ENCODE results near the gene MS4A14.

MS4A14 gene

DNA sequence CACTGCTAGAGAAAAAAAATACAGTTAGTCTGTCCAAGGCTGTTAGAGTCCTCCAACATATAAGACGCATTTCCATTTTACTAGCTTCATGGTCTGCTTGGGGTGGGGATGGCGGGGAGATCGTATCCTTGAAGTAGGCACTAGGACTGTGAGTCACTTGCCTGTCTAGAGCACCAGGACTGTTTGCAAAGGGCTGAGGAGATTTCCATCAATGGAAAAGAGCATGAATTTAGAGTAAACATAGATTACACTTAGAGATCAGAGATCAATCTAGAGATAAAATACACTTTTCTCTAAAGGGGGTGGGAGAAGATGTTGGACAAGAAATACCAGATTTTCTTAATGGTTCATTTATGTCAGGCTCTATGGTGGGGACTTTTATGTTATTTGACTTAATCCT, 19.7 kb upstream of the MS4A14 start:
- no peak overlapping the region for H3K27ac ChIP-seq

DNA sequence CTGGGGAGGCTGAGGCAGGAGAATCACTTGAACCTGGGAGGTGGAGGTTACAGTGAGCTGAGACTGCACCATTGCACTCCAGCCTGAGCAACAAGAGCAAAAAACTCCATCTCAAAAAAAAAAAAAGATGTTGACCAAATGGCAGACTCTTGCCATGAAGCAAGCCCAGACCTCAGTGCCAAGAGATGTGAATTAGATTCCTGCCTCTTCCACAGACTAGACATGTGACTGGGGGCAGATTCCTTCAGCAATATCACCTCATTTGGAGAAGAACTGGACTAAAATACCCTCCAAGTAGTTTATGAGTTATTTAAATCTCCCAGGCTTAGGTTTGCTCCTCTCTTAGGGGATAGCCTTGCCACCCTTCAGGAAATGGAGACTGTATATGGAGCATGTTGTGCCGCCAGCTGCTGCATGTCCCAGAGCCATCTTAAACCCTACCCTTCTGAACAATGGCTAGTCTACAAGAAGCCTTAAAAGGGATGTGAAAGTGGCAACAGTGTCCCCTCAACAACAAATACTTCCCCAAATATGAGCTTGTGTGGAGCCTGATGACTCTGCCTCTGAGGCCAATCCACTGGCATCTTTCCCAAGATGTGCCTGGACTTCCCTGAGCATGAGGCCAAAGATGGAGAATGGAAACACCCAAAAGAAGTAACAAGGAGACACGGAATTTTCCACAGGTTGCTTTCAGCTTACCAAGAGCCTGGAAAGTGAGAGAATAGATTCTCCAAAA, 18.7 kb upstream of the MS4A14 start:
- H3K9me3 ChIP-seq = no peaks in the 10 kb centered on the region
- TF ChIP-seq, protein P1, sequence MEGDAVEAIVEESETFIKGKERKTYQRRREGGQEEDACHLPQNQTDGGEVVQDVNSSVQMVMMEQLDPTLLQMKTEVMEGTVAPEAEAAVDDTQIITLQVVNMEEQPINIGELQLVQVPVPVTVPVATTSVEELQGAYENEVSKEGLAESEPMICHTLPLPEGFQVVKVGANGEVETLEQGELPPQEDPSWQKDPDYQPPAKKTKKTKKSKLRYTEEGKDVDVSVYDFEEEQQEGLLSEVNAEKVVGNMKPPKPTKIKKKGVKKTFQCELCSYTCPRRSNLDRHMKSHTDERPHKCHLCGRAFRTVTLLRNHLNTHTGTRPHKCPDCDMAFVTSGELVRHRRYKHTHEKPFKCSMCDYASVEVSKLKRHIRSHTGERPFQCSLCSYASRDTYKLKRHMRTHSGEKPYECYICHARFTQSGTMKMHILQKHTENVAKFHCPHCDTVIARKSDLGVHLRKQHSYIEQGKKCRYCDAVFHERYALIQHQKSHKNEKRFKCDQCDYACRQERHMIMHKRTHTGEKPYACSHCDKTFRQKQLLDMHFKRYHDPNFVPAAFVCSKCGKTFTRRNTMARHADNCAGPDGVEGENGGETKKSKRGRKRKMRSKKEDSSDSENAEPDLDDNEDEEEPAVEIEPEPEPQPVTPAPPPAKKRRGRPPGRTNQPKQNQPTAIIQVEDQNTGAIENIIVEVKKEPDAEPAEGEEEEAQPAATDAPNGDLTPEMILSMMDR (IDR thresholded peaks at IDR 0.05) = no peak
- no peaks in the 10 kb centered on the region for H3K27me3 ChIP-seq
- H3K27ac ChIP-seq = no peak overlapping the region
- no peaks in the 10 kb centered on the region for H3K4me1 ChIP-seq
- no peaks in the 10 kb centered on the region for H3K36me3 ChIP-seq
- DNase-seq = peak; percentile 75 to 81
- no peak overlapping the region for H3K4me3 ChIP-seq
- intact Hi-C loops (cut with DNase I; ENCODE audit: low total_unique reads) = no loop called here

More for the DNA sequence above, 19.7 kb upstream of the MS4A14 start:
- no peaks in the 10 kb centered on the region for H3K4me1 ChIP-seq
- DNase-seq = no peak
- TF ChIP-seq, protein P1 (IDR thresholded peaks at IDR 0.05) = no peak
- intact Hi-C loops (cut with DNase I; ENCODE audit: low total_unique reads) = no loop called here
- H3K9me3 ChIP-seq = no peaks in the 10 kb centered on the region
- no peak overlapping the region for H3K4me3 ChIP-seq
- H3K36me3 ChIP-seq = no peaks in the 10 kb centered on the region
- H3K27me3 ChIP-seq = no peaks in the 10 kb centered on the region

DNA sequence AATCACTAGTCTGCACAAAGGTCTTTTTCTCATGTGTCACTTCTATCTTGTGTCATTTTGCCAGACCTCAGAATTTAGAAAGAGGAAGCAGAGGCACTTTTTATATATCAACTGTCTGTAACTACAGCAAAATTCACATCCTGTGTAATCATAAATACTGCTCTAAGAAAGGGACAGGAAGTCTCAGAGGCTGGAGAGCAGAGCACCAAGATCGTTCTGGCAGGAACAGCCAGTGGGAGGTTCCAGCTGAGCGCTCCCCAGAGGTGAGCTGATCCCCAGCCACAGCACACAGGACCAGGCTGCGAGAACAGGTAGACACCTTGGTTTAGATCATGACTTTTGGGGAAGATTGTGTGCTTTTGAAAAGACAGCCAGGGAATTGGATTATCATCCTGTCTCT, 17.9 kb upstream of the MS4A14 start, which contains the start of gene MS4A7:
TSS of gene MS4A7 (plus strand) at position 179 of the 400 bp plus-strand sequence. CDS start 4,610 bp downstream, outside the sequence.
- Histone ChIP-seq H3K27me3 (no peaks in the 10 kb centered on the region), H3K9me3 (no peaks in the 10 kb centered on the region), H3K36me3 (no peaks in the 10 kb centered on the region), H3K4me3 (peak within 1 kb of the TSS; percentile 26 to 28), H3K27ac (no peak within 1 kb of the TSS), H3K4me1 (no peaks in the 10 kb centered on the region)
- TF ChIP-seq, protein P1 (IDR thresholded peaks at IDR 0.05) = no peak
- intact Hi-C loops (cut with DNase I; ENCODE audit: low total_unique reads) = no loop called here
- DNase-seq = peak; percentile 37 to 72

DNA sequence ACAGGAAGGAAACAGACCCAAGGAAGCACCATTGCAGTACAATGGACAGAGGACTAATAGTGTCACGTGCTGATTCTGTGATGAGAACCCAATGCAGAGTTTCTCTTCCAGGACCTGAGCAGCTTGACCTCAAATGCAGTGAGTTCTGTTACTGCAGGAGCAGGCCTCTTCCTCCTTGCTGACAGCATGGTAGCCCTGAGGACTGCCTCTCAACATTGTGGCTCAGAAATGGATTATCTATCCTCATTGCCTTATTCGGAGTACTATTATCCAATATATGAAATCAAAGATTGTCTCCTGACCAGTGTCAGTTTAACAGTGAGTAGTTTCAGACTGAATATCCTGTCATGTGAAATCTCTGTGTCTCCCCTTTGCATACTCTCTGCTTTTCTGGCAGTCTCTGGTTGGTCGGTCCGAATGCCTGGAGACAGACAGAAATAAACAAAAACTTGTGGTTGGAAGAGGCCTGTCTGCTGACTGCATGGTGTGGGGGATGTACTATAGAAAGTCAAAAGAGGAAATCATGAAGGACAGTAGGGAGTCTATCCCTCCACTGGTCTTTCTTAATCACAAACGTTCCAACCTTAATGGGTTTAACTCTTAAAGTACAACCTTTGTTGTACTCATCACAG, 6.9 kb upstream of the MS4A14 start:
- H3K4me3 ChIP-seq = no peak overlapping the region
- no peaks in the 10 kb centered on the region for H3K27me3 ChIP-seq
- TF ChIP-seq, protein P1 (IDR thresholded peaks at IDR 0.05) = no peak
- no peak for DNase-seq
- intact Hi-C loops (cut with DNase I; ENCODE audit: low total_unique reads) = no loop called here
- H3K4me1 ChIP-seq = no peaks in the 10 kb centered on the region
- H3K27ac ChIP-seq = no peak overlapping the region
- H3K9me3 ChIP-seq = no peaks in the 10 kb centered on the region
- no peaks in the 10 kb centered on the region for H3K36me3 ChIP-seq

DNA sequence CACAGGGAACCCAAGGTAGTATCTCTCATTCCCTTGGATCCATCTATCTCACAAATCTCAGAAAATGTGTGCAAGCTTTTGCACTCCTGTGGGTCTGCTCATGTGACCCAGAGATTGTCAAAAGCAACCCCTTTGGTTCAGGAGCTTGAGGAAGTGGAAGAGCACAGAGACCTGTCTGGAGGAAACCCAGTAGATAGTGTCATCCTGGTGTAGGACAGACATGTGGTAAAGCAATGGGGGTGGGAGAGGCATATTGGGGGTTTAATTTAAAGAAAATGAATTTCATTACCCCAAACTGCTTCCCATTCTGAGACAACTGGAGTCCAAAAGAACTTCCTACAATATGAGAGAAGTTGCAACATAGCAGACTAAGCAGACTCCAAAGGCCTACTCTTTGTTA, 5.8 kb upstream of the MS4A14 start:
- Histone ChIP-seq H3K4me3 (no peak overlapping the region), H3K27me3 (no peaks in the 10 kb centered on the region), H3K27ac (no peak overlapping the region), H3K9me3 (no peaks in the 10 kb centered on the region), H3K4me1 (no peaks in the 10 kb centered on the region), H3K36me3 (no peaks in the 10 kb centered on the region)
- TF ChIP-seq, protein P1 (IDR thresholded peaks at IDR 0.05) = no peak
- intact Hi-C loops (cut with DNase I; ENCODE audit: low total_unique reads) = no loop called here
- DNase-seq = no peak
